ENCODE data around the gene ADM2. TPM values are rescaled to one million over a fixed set of nuclear protein-coding genes. Genes with fewer than 3 reads are reported as not detected.

Gene ADM2
- total RNA-seq, 1 experiment from 2014 or later: 11.9 TPM

GRCh38 chr22:50507421-50507990 lies 26.2 kb downstream of the ADM2 start, which contains the start of gene LMF2:
TSS of gene LMF2 (minus strand) at chr22:50507702. CDS start at chr22:50507675, 27 bp downstream.
- H3K23me2 ChIP-seq (ENCODE audit: insufficient read length, low read depth, low read length, poor library complexity, severe bottlenecking): peaks cover 12% of the 10 kb centered on the region
- H3K23ac ChIP-seq (ENCODE audit: insufficient read length, low read depth, low read length): no peak within 1 kb of the TSS
- H4K5ac ChIP-seq (ENCODE audit: insufficient read length, low read depth, low read length): no peak within 1 kb of the TSS
- peak within 1 kb of the TSS; percentile 92 to 96 for H3K4me3 Mint-ChIP-seq
- H4K91ac ChIP-seq (ENCODE audit: insufficient read length, low read depth, low read length): no peak within 1 kb of the TSS
- H3K79me2 ChIP-seq (ENCODE audit: insufficient read depth, low read length): peaks cover 11% of the 10 kb centered on the region; the same call in 1 of the 2 replicates
- peak within 1 kb of the TSS; percentile 99 for H3K14ac ChIP-seq (ENCODE audit: insufficient read depth, low read length)
- H3K27ac Mint-ChIP-seq: peak within 1 kb of the TSS; percentile 98; a peak in 6 of 7 replicates
- H3K27me3 ChIP-seq (ENCODE audit: insufficient read depth, low read length): no peaks in the 10 kb centered on the region
- H3K9me3 Mint-ChIP-seq: no peaks in the 10 kb centered on the region
- H4K8ac ChIP-seq (replicated peaks; ENCODE audit: insufficient read length, low read depth, low read length): peak within 1 kb of the TSS; percentile 98
- peaks cover 10 to 14% of the 10 kb centered on the region in 2 experiments for H3K4me1 Mint-ChIP-seq
- H4K20me1 ChIP-seq (ENCODE audit: control insufficient read depth, insufficient read depth, insufficient read length): no peaks in the 10 kb centered on the region
- H2BK12ac ChIP-seq (ENCODE audit: insufficient read length, low read depth, low read length): no peak within 1 kb of the TSS
- H3K79me1 ChIP-seq (ENCODE audit: insufficient read depth, low read depth, low read length, poor library complexity, severe bottlenecking): peaks cover 11% of the 10 kb centered on the region
- H3K56ac ChIP-seq (ENCODE audit: insufficient read length, low read depth, low read length): no peak within 1 kb of the TSS
- H2BK15ac ChIP-seq (ENCODE audit: low read depth, low read length): no peak within 1 kb of the TSS
- H3K36me3 Mint-ChIP-seq (ENCODE audit: insufficient read depth in 1 of 3, low read depth in 3 of 3): peaks cover 0 to 8% (median 0%) of the 10 kb centered on the region in 3 experiments; a peak in 2 of 7 replicates
- H3K4ac ChIP-seq (ENCODE audit: low read depth, low read length): no peak within 1 kb of the TSS
- no peak within 1 kb of the TSS for H2AFZ ChIP-seq (ENCODE audit: low read length)
- no CpG with 5 or more reads among the region's 62 CpGs for WGBS (ENCODE audit: extremely low coverage, insufficient read length, low lambda C conversion rate)
- peak within 1 kb of the TSS; percentile 99 for H3K18ac ChIP-seq (ENCODE audit: insufficient read length, low read depth, low read length)
- H2AK5ac ChIP-seq (ENCODE audit: insufficient read length, low read length): no peak within 1 kb of the TSS
- no peaks in the 10 kb centered on the region for H3K9me3 ChIP-seq (ENCODE audit: control insufficient read depth, low read depth, low read length)
- peak within 1 kb of the TSS; percentile 99 for H3K9ac ChIP-seq (ENCODE audit: extremely low read depth, insufficient read length, low read length)
- H2BK5ac ChIP-seq (ENCODE audit: insufficient read length, low read length): peak within 1 kb of the TSS; percentile 85
- DNase-seq: no peak
- H2BK120ac ChIP-seq (ENCODE audit: low read depth, low read length, poor library complexity, severe bottlenecking): no peak within 1 kb of the TSS
- H3K4me1 ChIP-seq (ENCODE audit: insufficient read depth, low read length): no peaks in the 10 kb centered on the region
- H3K27ac ChIP-seq (ENCODE audit: insufficient read length, low read depth, low read length): no peak within 1 kb of the TSS
- H2BK20ac ChIP-seq (ENCODE audit: low read depth, low read length, poor library complexity, severe bottlenecking): no peak within 1 kb of the TSS
- H3K4me2 ChIP-seq (ENCODE audit: insufficient read depth, insufficient read length, low read length): peak within 1 kb of the TSS; percentile 97
- no peak for TF ChIP-seq CTCF (conservative IDR thresholded peaks at IDR 0.05)
- no peak within 1 kb of the TSS for H3T11ph ChIP-seq (ENCODE audit: low read length)
- H3K27me3 Mint-ChIP-seq (ENCODE audit: low read depth): no peaks in the 10 kb centered on the region
